HCT116 (cell line): ENCODE data around the gene SPAG5. TPM values are rescaled to one million over a fixed set of nuclear protein-coding genes. Genes with fewer than 3 reads are reported as not detected.

Experiments used
- ATAC-seq: fragments of 200-7000 bp; cut with Tn5 transposase; 2 replicates; pipeline ENCODE4 v1.9.1; 2020; ENCODE audit warnings: mild to moderate bottlenecking, moderate library complexity
- BruUV-seq: library from RNA; stranded (reverse); fragments of 400-500 nt; replicated peaks from 2 replicates; lab custom pipeline; 2021; lab: Mats Ljungman, UMichigan
- CTCF ChIA-PET: fragments of 300-600 bp; sonication (Branson Sonifier 250); formaldehyde crosslinking; loops from one replicate; lab custom pipeline; 2021; ENCODE audit warnings: antibody characterized with exemption; lab: Charles Lee
- POLR2A ChIA-PET: fragments of 300-600, 350-600 bp; sonication (Branson Sonifier 250); formaldehyde crosslinking; loops from one replicate; lab custom pipeline; 2021; ENCODE audit warnings: antibody characterized with exemption; lab: Charles Lee
- RAD21 ChIA-PET, 2 experiments: fragments of 300-600 bp; sonication (Branson Sonifier 250); formaldehyde crosslinking; loops; one replicate each; lab custom pipeline; 2023; ENCODE audit warnings: low total read pairs in 2 of 2; ENCODE audit not compliant: uncharacterized antibody in 2 of 2, unreplicated experiment in 2 of 2, low non-redundant PET in 1 of 2; lab: Charles Lee
- DNase-seq: peaks from one replicate; pipeline ENCODE4 v3.0.0-alpha.2; 2010; ENCODE audit warnings: low read depth, low spot score
- H2AFZ ChIP-seq: fragments of 200-600 bp; shearing (Covaris generic), sonication (generic); 2 replicates; pipeline ENCODE4 v1.6.1; 2017; ENCODE audit warnings: low read depth, mixed run types, mixed read lengths, antibody characterized with exemption, low read length; ENCODE audit not compliant: poor library complexity, severe bottlenecking
- H3K27ac ChIP-seq: 2 replicates; pipeline ENCODE4 v1.5.1; 2012; ENCODE audit warnings: low read depth, low read length
- H3K27me3 ChIP-seq: fragments of 200-600 bp; sonication (generic); 2 replicates; pipeline ENCODE4 v1.6.1; 2016; ENCODE audit warnings: mixed run types, low read length, mixed read lengths; ENCODE audit not compliant: insufficient read depth
- H3K36me3 ChIP-seq, 2 experiments: fragments of 200-500 bp in 1 of 2; fragments of 200-600 bp in 1 of 2; sonication (Bioruptor generic) in 1 of 2; sonication (generic) in 1 of 2; 2 replicates each; pipeline versions ENCODE4 v1.5.1 to v1.6.1; 2014 to 2016; ENCODE audit warnings: low read length in 2 of 2, inconsistent platforms in 1 of 2, mixed read lengths in 1 of 2, mixed run types in 1 of 2; ENCODE audit not compliant: insufficient read depth in 2 of 2, control insufficient read depth in 1 of 2
- H3K4me1 ChIP-seq, 2 experiments: fragments of 200-600 bp in 1 of 2; sonication (generic) in 1 of 2; 2 replicates each; pipeline versions ENCODE4 v1.5.1 to v1.6.1; 2012 to 2017; ENCODE audit warnings: low read length in 2 of 2, inconsistent platforms in 1 of 2, mild to moderate bottlenecking in 1 of 2, mixed read lengths in 1 of 2, mixed run types in 1 of 2, moderate library complexity in 1 of 2; ENCODE audit not compliant: insufficient read depth in 2 of 2, control insufficient read depth in 1 of 2
- H3K4me2 ChIP-seq: fragments of 200-600 bp; sonication (generic); 2 replicates; pipeline ENCODE4 v1.6.1; 2017; ENCODE audit warnings: mixed run types, low read length, mixed read lengths
- H3K4me3 ChIP-seq, 2 experiments: fragments of 200-600 bp in 1 of 2; sonication (generic) in 1 of 2; replicated peaks in 1 of 2; 2 replicates each; pipeline ENCODE4 v1.5.1; 2011 to 2016; ENCODE audit warnings: low read length in 2 of 2, control low read depth in 1 of 2, low read depth in 1 of 2, mild to moderate bottlenecking in 1 of 2, mixed read lengths in 1 of 2, mixed run types in 1 of 2
- H3K79me2 ChIP-seq: fragments of 200-600 bp; sonication (generic); 2 replicates; pipeline ENCODE4 v1.6.1; 2017; ENCODE audit warnings: mild to moderate bottlenecking, mixed run types, low read length, moderate library complexity, mixed read lengths; ENCODE audit not compliant: insufficient read depth
- H3K9ac ChIP-seq: fragments of 200-600 bp; sonication (generic); 2 replicates; pipeline ENCODE4 v1.6.1; 2016; ENCODE audit warnings: low read length, mixed read lengths
- H3K9me2 ChIP-seq: fragments of 200-600 bp; sonication (generic), shearing (Covaris generic); 2 replicates; pipeline ENCODE4 v1.6.1; 2017; ENCODE audit warnings: mixed run types, mild to moderate bottlenecking, moderate library complexity; ENCODE audit not compliant: insufficient read depth
- H3K9me3 ChIP-seq, 2 experiments: fragments of 200-500 bp in 1 of 2; fragments of 200-600 bp in 1 of 2; sonication (Bioruptor generic) in 1 of 2; sonication (generic) in 1 of 2; 2 replicates each; pipeline ENCODE4 v1.6.1; 2014 to 2017; ENCODE audit warnings: low read length in 2 of 2, mixed read lengths in 2 of 2, inconsistent platforms in 1 of 2, low read depth in 1 of 2, mild to moderate bottlenecking in 1 of 2, mixed run types in 1 of 2, moderate library complexity in 1 of 2; ENCODE audit not compliant: control insufficient read depth in 1 of 2, insufficient read depth in 1 of 2
- H4K20me1 ChIP-seq: fragments of 200-600 bp; sonication (generic), shearing (Covaris generic); 2 replicates; pipeline ENCODE4 v1.6.1; 2017; ENCODE audit warnings: mixed run types, mild to moderate bottlenecking, moderate library complexity; ENCODE audit not compliant: insufficient read depth
- CBX3 ChIP-seq: IDR thresholded peaks from 2 replicates; pipeline ENCODE4 v1.6.1; 2012; ENCODE audit warnings: low read depth
- EGR1 ChIP-seq: IDR thresholded peaks from 2 replicates; pipeline ENCODE4 v1.6.1; 2012; ENCODE audit warnings: low read depth
- ELF1 ChIP-seq: IDR thresholded peaks from 2 replicates; pipeline ENCODE4 v1.6.1; 2012; ENCODE audit warnings: low read depth, borderline replicate concordance
- EZH2phosphoT487 ChIP-seq: fragments of 200-600 bp; IDR thresholded peaks from 2 replicates; pipeline ENCODE4 v1.6.1; 2018; ENCODE audit warnings: antibody characterized with exemption, borderline replicate concordance
- FOSL1 ChIP-seq: IDR thresholded peaks from 2 replicates; pipeline ENCODE4 v1.6.1; 2012; ENCODE audit warnings: low read depth
- JUND ChIP-seq: IDR thresholded peaks from 2 replicates; pipeline ENCODE4 v1.6.1; 2012
- POLR2A ChIP-seq: IDR thresholded peaks from 2 replicates; pipeline ENCODE4 v1.7.0; 2011; ENCODE audit warnings: borderline replicate concordance; ENCODE audit not compliant: insufficient read depth, insufficient read length; ENCODE audit errors: extremely low read depth
- POLR2AphosphoS5 ChIP-seq: IDR thresholded peaks from 2 replicates; pipeline ENCODE4 v1.6.1; 2011; ENCODE audit warnings: mild to moderate bottlenecking, low read depth, low read length, moderate library complexity
- RAD21 ChIP-seq: IDR thresholded peaks from 2 replicates; pipeline ENCODE4 v1.6.1; 2012; ENCODE audit warnings: low read depth, mild to moderate bottlenecking
- SIN3A ChIP-seq: IDR thresholded peaks from 2 replicates; pipeline ENCODE4 v1.6.1; 2012; ENCODE audit warnings: low read depth
- SP1 ChIP-seq: IDR thresholded peaks from 2 replicates; pipeline ENCODE4 v1.6.1; 2012; ENCODE audit warnings: low read depth
- ZFX ChIP-seq: fragments of 450-650 bp; IDR thresholded peaks from 2 replicates; pipeline ENCODE4 v1.6.1; 2017
- ZNF274 ChIP-seq: fragments of 200-500 bp; sonication (Bioruptor generic); IDR thresholded peaks from 2 replicates; pipeline ENCODE4 v1.6.1; 2014; ENCODE audit warnings: mild to moderate bottlenecking, low read depth, low read length, inconsistent platforms
- intact Hi-C: fragments of 100-400 bp; cut with micrococcal nuclease; formaldehyde crosslinking; loops from 2 replicates; pipeline ENCODE4 v1.10.0; 2022
- total RNA-seq: library from RNA; stranded (reverse); gene quantifications from one replicate; pipeline ENCODE4 v1.2.1, GENCODE V29; 2021; ENCODE audit not compliant: unreplicated experiment
- TF ChIP-seq, protein P1 (sequence below): IDR thresholded peaks from 2 replicates; pipeline ENCODE4 v1.6.1; 2011; ENCODE audit warnings: mild to moderate bottlenecking, low read length, moderate library complexity; ENCODE audit not compliant: insufficient replicate concordance; ENCODE audit errors: extremely low read depth
- TF ChIP-seq, protein P2 (sequence below): IDR thresholded peaks from 2 replicates; pipeline ENCODE4 v1.6.1; 2012; ENCODE audit warnings: low read depth
- TF ChIP-seq, protein P3 (sequence below): IDR thresholded peaks from 2 replicates; pipeline ENCODE4 v1.6.1; 2012
- TF ChIP-seq, protein P4 (sequence below): IDR thresholded peaks from 2 replicates; pipeline ENCODE4 v1.6.1; 2012

SPAG5 gene
- total RNA-seq, 1 experiment from 2014 or later: 94.9 TPM

DNA sequence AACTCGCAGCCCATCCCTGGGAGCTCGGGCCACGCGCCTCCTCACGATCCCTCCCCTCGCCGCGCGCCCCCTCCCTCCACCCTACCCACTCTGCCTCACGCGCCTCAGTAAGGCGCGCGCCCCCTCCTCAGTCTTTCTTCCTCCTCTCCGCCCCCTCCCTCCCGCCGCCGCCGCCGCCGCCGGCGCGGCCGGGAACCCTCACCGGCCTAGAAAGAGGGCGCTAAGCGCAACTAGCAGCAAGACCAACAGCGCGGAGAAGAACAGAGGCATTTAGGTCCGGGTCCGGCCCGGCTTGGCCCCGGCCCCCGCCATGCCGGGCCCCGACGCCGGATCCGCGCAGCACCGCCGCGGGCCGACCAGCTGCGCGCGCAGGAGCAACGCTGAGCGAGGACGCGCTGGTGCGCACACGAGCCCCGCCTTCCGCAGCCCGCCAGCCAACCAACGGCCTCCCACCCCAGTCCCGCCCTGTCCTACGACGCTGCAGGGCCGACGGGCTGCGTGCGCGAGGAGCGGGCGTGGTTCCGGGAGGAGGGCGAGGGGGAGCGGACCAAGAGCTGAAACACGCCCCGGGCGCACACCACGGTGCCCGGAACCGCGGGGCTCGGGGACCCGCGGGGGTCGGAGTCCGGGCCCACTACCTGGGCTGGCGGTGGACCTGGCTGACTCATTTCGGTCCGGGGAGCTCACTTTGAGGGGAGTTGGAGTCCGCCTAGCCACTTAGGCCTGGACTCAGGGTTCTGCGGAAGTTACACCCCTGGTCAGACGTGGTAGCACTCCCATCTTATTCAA, 46.2 kb upstream of the SPAG5 start, which contains the start of gene BLTP2:
TSS of gene BLTP2 (minus strand) at position 372 of the 789 bp plus-strand sequence. CDS start at position 270, 102 bp downstream.
- Histone ChIP-seq H3K27ac (peak within 1 kb of the TSS; percentile 74), H3K4me1 (peaks cover 12 to 29% of the 10 kb centered on the region in 2 experiments)

More for the DNA sequence above, 46.2 kb upstream of the SPAG5 start, which contains the start of gene BLTP2:
- ChIA-PET RAD21 (no interaction called here), CTCF (interaction anchor here (0.9 to 2.3 kb wide), 9 partner anchors 10 to 472 kb away, joined by 3 to 10 read pairs (median 4); partner anchors contain the start of genes PHF12, RPL23A, SDF2 and SUPT6H), POLR2A (interaction anchor here (0.7 to 3.1 kb wide), 3 partner anchors 11 to 75 kb away, joined by 4 to 19 read pairs (median 12); partner anchors contain the start of genes RPL23A, SDF2 and SUPT6H)
- H3K9me3 ChIP-seq: no peaks in the 10 kb centered on the region
- intact Hi-C loops: loop anchor here (1.0 to 10.0 kb wide), 2 partner anchors 31 to 260 kb away; partner anchors contain the start of gene DHRS13
- no TSS peak for BruUV-seq
- H4K20me1 ChIP-seq: peaks cover 7% of the 10 kb centered on the region; the same call in 1 of the 2 replicates
- H3K27me3 ChIP-seq: no peaks in the 10 kb centered on the region
- no peaks in the 10 kb centered on the region for H3K9me2 ChIP-seq
- peak; percentile 90 for TF ChIP-seq POLR2AphosphoS5
- TF ChIP-seq, protein P1, sequence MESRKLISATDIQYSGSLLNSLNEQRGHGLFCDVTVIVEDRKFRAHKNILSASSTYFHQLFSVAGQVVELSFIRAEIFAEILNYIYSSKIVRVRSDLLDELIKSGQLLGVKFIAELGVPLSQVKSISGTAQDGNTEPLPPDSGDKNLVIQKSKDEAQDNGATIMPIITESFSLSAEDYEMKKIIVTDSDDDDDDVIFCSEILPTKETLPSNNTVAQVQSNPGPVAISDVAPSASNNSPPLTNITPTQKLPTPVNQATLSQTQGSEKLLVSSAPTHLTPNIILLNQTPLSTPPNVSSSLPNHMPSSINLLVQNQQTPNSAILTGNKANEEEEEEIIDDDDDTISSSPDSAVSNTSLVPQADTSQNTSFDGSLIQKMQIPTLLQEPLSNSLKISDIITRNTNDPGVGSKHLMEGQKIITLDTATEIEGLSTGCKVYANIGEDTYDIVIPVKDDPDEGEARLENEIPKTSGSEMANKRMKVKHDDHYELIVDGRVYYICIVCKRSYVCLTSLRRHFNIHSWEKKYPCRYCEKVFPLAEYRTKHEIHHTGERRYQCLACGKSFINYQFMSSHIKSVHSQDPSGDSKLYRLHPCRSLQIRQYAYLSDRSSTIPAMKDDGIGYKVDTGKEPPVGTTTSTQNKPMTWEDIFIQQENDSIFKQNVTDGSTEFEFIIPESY: no peak
- TF ChIP-seq ELF1: peak; percentile 42; the same call in 1 of the 2 replicates
- TF ChIP-seq JUND: no peak
- TF ChIP-seq CBX3: no peak
- TF ChIP-seq SIN3A: peak; percentile 62; the same call in 1 of the 2 replicates
- TF ChIP-seq EZH2phosphoT487: no peak
- no peak for TF ChIP-seq RAD21
- TF ChIP-seq, protein P2, sequence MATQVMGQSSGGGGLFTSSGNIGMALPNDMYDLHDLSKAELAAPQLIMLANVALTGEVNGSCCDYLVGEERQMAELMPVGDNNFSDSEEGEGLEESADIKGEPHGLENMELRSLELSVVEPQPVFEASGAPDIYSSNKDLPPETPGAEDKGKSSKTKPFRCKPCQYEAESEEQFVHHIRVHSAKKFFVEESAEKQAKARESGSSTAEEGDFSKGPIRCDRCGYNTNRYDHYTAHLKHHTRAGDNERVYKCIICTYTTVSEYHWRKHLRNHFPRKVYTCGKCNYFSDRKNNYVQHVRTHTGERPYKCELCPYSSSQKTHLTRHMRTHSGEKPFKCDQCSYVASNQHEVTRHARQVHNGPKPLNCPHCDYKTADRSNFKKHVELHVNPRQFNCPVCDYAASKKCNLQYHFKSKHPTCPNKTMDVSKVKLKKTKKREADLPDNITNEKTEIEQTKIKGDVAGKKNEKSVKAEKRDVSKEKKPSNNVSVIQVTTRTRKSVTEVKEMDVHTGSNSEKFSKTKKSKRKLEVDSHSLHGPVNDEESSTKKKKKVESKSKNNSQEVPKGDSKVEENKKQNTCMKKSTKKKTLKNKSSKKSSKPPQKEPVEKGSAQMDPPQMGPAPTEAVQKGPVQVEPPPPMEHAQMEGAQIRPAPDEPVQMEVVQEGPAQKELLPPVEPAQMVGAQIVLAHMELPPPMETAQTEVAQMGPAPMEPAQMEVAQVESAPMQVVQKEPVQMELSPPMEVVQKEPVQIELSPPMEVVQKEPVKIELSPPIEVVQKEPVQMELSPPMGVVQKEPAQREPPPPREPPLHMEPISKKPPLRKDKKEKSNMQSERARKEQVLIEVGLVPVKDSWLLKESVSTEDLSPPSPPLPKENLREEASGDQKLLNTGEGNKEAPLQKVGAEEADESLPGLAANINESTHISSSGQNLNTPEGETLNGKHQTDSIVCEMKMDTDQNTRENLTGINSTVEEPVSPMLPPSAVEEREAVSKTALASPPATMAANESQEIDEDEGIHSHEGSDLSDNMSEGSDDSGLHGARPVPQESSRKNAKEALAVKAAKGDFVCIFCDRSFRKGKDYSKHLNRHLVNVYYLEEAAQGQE: no peak
- peak; percentile 86 for TF ChIP-seq SP1
- no peak for TF ChIP-seq EGR1
- TF ChIP-seq POLR2A: peak; percentile 73
- TF ChIP-seq FOSL1: no peak
- TF ChIP-seq ZFX: peak; percentile 69
- TF ChIP-seq, protein P3, sequence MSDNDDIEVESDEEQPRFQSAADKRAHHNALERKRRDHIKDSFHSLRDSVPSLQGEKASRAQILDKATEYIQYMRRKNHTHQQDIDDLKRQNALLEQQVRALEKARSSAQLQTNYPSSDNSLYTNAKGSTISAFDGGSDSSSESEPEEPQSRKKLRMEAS: peak; percentile 87
- TF ChIP-seq, protein P4, sequence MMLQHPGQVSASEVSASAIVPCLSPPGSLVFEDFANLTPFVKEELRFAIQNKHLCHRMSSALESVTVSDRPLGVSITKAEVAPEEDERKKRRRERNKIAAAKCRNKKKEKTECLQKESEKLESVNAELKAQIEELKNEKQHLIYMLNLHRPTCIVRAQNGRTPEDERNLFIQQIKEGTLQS: no peak
- TF ChIP-seq ZNF274: no peak
- peak within 1 kb of the TSS; percentile 77 to 83 for H3K4me3 ChIP-seq
- peaks cover 46% of the 10 kb centered on the region for H3K79me2 ChIP-seq
- H3K4me2 ChIP-seq: peak within 1 kb of the TSS; percentile 90
- peaks cover 31 to 36% of the 10 kb centered on the region in 2 experiments for H3K36me3 ChIP-seq
- H3K9ac ChIP-seq: peak within 1 kb of the TSS; percentile 83
- peak; percentile 99 for ATAC-seq
- H2AFZ ChIP-seq: no peak within 1 kb of the TSS
- peak; percentile 86 for DNase-seq
